Hippocampal formation (tissue), 2 donors: Measurements from ENCODE around the gene IRF1.

Source experiments
- DNase-seq, 2 donors: peaks; one replicate each; lab custom pipeline; 2025; lab: John Stamatoyannopoulos, UW

Gene IRF1

GRCh38 chr5:132474131-132474723 lies 16.3 kb downstream of the IRF1 start:
- no peak for DNase-seq

GRCh38 chr5:132473668-132474067 lies 16.9 kb downstream of the IRF1 start:
- DNase-seq = no peak

- no peak for DNase-seq
Observed at GRCh38 chr5:132473019-132473531, 17.5 kb downstream of the IRF1 start.

- no peak for DNase-seq
Observed at GRCh38 chr5:132472431-132472830, 18.1 kb downstream of the IRF1 start.

- no peak for DNase-seq
Observed at GRCh38 chr5:132471944-132472343, 18.6 kb downstream of the IRF1 start.

- no peak for DNase-seq
Observed at GRCh38 chr5:132471151-132471907, 19.2 kb downstream of the IRF1 start.

GRCh38 chr5:132470596-132470995 lies 20.0 kb downstream of the IRF1 start:
- DNase-seq = no peak

GRCh38 chr5:132470010-132470392 lies 20.6 kb downstream of the IRF1 start:
- DNase-seq = no peak

- no peak for DNase-seq
Observed at GRCh38 chr5:132469380-132470009, 21.1 kb downstream of the IRF1 start.

GRCh38 chr5:132468656-132469379 lies 21.8 kb downstream of the IRF1 start:
- DNase-seq = no peak

- DNase-seq = no peak
Observed at GRCh38 chr5:132467287-132467984, 23.1 kb downstream of the IRF1 start.

GRCh38 chr5:132466433-132467286 lies 23.9 kb downstream of the IRF1 start:
- DNase-seq = no peak

- no peak for DNase-seq
Observed at GRCh38 chr5:132465059-132465707, 25.4 kb downstream of the IRF1 start.

GRCh38 chr5:132464156-132464939 lies 26.2 kb downstream of the IRF1 start:
- DNase-seq = no peak

- DNase-seq = no peak
Observed at GRCh38 chr5:132463811-132464155, 26.8 kb downstream of the IRF1 start.

- DNase-seq = no peak
Observed at GRCh38 chr5:132462856-132463745, 27.5 kb downstream of the IRF1 start.

GRCh38 chr5:132462333-132462732 lies 28.2 kb downstream of the IRF1 start:
- DNase-seq = no peak

GRCh38 chr5:132461569-132462070 lies 29.0 kb downstream of the IRF1 start:
- DNase-seq = no peak
